ENCODE data around the gene FOXP1.

GRCh38 chr3:71345429-71346040, 238.0 kb downstream of the FOXP1 start:
- TF ChIP-seq CTCF (IDR thresholded peaks at IDR 0.05), result no peak
- no peak for TF ChIP-seq POLR2A (IDR thresholded peaks at IDR 0.05)
